GM19193 (cell line): ENCODE data around the gene SNX20.

Experiments used
- POLR2A ChIP-seq: IDR thresholded peaks from 4 replicates; pipeline ENCODE4 v1.6.1; 2011; ENCODE audit not compliant: insufficient read depth, insufficient read length; ENCODE audit errors: extremely low read depth

Gene SNX20

GRCh38 chr16:50709061-50709684 lies 28.1 kb upstream of the SNX20 start:
- no peak for TF ChIP-seq POLR2A

GRCh38 chr16:50708373-50709060 lies 27.4 kb upstream of the SNX20 start:
- no peak for TF ChIP-seq POLR2A

DNA sequence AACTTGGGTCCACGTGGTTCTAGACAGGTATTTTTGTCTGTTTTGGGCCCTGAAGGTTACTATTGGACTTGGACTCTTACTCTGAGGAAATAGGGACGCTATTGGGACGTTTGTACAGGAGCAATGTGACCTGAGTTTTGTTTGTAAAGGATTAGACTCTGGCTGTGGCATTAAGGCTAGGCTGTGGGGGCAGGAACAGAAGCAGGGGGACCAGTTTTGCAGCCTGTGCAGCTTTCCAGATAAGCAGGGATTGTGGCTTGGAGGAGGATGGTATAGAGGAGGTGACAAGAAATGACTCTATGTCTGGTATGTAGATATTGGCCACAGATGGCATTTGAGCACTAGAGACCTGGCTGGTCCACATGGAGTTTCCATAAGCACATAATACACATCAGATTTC lies 25.1 kb upstream of the SNX20 start:
- TF ChIP-seq POLR2A = no peak

DNA sequence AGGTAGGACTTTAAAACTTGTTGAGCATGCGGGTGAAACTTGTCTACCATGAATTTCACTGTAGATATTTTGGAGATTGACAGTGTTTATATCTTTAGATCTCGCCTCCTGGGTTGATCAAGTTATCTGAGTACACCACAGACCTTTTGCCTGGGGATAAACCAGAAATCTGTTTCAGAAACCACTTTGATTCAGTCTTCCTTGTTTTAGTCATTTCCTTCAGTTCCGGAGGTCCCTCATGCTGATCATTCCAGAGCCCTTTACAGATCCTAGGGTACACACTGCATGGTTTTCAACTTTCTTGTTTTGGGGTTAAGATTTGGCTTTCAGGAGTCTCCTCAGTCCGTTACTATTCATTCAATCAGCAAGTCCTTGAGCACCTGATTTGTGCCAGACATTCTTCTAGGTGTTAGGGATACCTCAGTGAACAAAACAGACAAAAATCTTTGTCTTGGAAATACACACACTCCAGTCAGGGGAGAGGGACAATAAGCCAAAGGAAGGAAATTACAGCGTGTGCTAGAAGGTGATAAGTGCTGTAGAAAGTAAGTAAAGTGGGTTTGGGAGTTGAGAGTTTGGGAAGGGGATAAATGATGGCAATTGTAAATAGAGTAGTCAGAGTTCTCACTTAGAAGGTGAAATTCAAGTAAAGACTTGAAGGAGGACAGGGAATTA lies 24.5 kb upstream of the SNX20 start:
- TF ChIP-seq POLR2A = no peak

DNA sequence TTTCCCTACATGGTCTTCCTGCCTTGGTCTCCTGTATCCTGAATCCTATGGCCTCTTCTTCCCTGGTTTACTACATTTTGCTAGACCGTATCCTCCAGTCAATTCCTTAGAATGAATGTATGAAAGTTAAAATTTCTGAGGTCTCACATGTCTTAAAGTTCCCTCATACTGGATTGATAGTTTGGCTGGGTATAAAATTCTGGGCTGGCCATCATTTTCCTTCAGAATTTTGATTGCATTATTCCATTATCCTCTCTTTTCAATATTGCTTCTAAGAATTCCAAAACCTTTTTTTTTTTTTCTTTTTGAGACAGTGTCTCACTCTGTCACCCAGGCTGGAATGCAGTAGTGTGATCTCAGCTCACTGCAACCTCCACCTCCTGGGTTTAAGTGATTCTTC lies 23.1 kb upstream of the SNX20 start:
- TF ChIP-seq POLR2A = no peak

DNA sequence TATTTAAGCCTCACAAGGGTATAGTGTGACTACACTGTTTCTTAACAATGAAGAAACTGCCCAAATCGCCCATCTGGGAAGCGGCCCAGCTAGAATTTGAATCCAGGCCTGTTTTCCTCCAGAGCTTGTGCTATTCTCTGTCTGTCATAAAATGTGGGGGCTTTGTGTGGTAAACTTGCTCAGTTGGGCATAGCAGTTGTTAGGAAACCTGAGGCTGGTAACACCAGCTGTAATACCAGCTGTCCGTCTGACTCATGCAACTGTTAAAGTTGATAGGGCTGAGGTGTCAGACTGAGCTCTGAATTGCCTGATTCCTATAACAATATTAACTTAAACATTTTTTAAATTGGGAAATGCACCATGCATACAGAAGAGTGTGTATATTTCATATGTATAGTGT lies 21.6 kb upstream of the SNX20 start:
- no peak for TF ChIP-seq POLR2A

DNA sequence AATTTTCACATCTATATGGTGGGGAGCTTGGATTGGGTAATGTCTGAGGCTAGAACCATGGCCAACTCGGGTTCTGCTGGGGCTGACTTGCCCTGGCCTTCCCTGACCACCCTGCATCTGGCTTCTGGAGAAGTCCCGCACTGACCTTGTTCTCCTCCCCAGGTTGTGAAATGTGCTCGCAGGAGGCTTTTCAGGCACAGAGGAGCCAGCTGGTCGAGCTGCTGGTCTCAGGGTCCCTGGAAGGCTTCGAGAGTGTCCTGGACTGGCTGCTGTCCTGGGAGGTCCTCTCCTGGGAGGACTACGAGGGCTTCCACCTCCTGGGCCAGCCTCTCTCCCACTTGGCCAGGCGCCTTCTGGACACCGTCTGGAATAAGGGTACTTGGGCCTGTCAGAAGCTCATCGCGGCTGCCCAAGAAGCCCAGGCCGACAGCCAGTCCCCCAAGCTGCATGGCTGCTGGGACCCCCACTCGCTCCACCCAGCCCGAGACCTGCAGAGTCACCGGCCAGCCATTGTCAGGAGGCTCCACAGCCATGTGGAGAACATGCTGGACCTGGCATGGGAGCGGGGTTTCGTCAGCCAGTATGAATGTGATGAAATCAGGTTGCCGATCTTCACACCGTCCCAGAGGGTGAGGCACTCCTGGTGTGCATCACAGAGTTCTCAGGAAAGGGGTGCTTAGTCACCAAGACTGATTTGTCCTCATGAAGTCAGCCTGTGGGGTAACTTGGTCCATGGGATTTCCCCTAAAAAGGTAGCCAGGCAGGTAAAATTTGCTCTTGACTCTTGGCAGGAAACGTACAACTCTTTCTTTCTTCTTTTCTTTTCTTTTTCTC lies 18.4 kb upstream of the SNX20 start:
- no peak for TF ChIP-seq POLR2A

- TF ChIP-seq POLR2A = no peak
These were observed 17.0 kb upstream of the SNX20 start for GRCh38 chr16:50697881-50698767.

DNA sequence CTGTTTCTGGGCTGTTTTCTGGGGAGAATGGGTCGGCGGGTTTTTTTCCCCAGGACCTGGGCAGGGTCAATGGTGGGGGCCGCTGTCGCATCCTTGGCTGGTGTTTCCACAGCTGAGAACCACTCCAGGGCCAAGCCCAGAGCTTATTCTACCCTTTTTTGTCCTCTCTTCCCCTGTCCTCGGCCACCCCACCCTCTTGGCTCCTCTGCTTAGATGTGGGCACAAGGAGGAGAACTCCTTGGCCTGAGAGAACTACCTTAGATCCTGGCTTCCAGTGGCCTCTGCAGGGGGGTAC lies 16.3 kb upstream of the SNX20 start:
- no peak for TF ChIP-seq POLR2A

- peak; percentile 63 for TF ChIP-seq POLR2A
These were observed 15.7 kb upstream of the SNX20 start for GRCh38 chr16:50696575-50697420.

DNA sequence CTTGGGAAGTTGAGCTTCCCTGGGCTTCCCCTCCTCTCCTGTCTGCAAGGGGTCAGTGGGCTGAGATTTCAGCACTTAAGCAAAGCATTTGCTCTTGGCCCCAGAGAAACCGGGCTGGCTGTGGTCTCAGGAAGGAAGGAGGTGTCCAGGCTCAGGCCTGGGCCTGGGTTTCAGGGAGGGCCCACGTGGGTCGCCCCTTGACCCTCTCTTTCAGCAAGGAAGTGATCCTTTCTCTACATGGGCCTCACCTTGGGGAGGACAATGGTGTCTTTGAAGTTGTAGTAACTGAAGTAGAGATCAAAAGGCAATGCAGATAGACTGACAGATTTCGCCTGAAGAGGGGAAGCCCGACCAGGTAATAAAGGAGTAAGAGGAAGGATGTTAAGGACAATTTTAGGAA lies 15.0 kb upstream of the SNX20 start:
- TF ChIP-seq POLR2A = no peak

DNA sequence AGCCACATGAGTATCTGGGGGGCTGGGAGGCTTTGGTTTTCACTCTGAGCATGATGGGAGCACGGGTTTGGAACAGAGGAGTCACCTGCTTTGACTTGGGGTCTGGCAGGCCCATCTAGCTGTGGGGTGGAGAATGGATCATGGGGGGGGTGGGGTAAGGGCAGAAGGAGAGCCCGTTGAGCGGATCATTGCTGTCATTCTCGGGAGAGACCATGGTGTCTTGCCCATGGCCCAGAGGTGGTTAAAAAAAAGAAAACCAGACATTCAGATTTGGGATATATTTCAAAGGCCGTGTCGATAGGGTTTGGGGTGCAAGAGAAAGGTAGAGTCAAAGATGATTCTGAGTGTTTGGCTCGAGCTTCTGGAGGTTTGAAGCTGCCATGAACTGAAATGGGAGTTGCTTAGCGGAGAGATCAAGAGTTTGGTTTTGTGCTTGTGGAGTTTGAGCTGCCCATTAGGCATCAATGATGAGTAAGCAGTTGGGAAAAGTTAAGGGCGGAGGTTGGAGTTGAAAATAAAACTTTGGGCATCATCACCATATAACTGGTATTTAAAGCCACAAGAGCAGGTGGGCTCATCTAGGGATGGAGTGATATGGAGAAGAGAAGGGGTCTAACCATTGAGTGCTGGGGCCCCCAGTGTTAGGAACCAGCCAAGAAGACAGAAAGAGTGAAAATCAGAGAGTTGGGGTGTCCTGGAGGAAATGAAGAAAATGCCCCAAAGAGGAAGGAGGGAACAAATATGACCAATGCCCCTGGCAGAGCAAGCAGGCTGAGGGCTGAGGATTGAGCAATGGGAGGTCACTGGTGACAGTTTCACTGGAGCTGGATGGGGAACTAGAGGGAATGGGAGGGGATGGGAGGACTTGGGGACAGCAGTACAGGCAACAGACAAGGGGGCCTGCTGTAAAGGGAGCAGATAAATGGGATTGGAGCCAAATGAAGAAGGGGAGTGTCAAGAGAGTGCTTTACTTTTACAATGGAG lies 14.2 kb upstream of the SNX20 start:
- TF ChIP-seq POLR2A = no peak
